ENCODE measurements around the gene ZNF490.

GRCh38 chr19:12597594-12597993 lies 13.0 kb downstream of the ZNF490 start:
- no peak for TF ChIP-seq CTCF (IDR thresholded peaks at IDR 0.05)
- no peak for TF ChIP-seq POLR2A (IDR thresholded peaks at IDR 0.05)
